Femur (tissue), 1 donor: ENCODE data around the gene SKIL.

Experiments
- DNase-seq: peaks from one replicate; pipeline ENCODE4 v3.0.0-alpha.2; 2017

Gene SKIL

DNA sequence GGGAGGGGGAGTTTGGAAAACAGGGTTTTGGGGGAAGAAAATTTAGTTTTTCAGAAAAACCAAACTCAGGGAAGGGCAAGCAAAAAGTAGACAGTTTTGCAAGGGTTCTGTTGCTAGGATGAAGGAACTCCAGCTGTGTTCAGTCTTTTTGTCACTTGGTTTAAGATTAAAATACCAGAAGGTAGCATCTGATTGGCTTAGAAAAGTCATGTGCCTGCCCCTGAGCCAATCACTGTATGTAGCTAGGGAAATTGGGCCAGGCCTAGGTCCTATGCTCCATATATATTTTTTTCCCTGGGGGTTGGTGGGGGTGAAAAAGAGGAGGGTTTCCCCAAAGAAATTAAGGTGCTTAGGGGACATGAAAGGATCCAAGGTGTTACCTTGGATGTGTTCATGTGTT lies 85.4 kb downstream of the SKIL start:
- no peak for DNase-seq

DNA sequence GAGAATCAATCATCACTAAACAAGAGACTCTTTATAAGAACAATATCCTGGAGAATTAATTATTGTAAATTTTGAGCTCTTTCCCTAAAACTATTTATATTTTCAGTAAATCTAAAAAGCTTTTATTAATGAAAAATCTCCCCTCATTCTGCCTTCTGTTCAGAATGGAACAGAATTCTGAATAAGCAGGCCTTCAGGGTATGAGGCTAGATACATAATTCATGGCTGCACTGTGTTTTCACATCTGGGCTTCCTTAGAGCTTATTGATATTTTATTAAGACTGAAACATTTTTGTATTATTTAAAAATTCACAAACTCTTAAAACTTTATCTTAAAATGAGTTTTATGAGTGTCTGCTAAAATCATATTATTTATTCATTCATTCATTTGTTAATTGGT lies 85.9 kb downstream of the SKIL start:
- DNase-seq, result no peak
